Caco-2 (cell line): ENCODE results near the gene TLE3. TPM values are rescaled to one million over a fixed set of nuclear protein-coding genes. Genes with fewer than 3 reads are reported as not detected.

Experiments used
- BruUV-seq: library from RNA; stranded (reverse); fragments of 400-500 nt; replicated peaks from 2 replicates; lab custom pipeline; 2021; lab: Mats Ljungman, UMichigan
- CTCF ChIA-PET: fragments of 300-600 bp; sonication (Branson Sonifier 250); formaldehyde crosslinking; loops from one replicate; lab custom pipeline; 2022; ENCODE audit warnings: antibody characterized with exemption; lab: Charles Lee
- POLR2A ChIA-PET: fragments of 300-600 bp; sonication (Branson Sonifier 250); formaldehyde crosslinking; loops from one replicate; lab custom pipeline; 2022; ENCODE audit warnings: antibody characterized with exemption; lab: Charles Lee
- DNase-seq, 2 experiments: peaks; one replicate each; pipeline versions ENCODE4 v3.0.0 to v3.0.0-alpha.2; 2020 to 2022
- H3K27me3 ChIP-seq: replicated peaks from 2 replicates; pipeline ENCODE4 v1.6.0; 2011; ENCODE audit warnings: low read length; ENCODE audit not compliant: control insufficient read depth, insufficient read depth
- H3K36me3 ChIP-seq: 2 replicates; pipeline ENCODE4 v1.5.1; 2011; ENCODE audit warnings: low read length; ENCODE audit not compliant: control insufficient read depth, insufficient read depth
- H3K4me1 ChIP-seq: fragments of 250-450 bp; sonication (Bioruptor Pico); 2 replicates; pipeline ENCODE4 v1.5.1; 2020; ENCODE audit warnings: mild to moderate bottlenecking
- H3K4me3 ChIP-seq: 2 replicates; pipeline ENCODE4 v1.5.1; 2011; ENCODE audit warnings: low read depth, mild to moderate bottlenecking, control low read depth, low read length
- H3K9me3 ChIP-seq: fragments of 250-450 bp; sonication (Bioruptor Pico); 2 replicates; pipeline ENCODE4 v1.5.1; 2020; ENCODE audit warnings: mild to moderate bottlenecking, moderate library complexity
- H3K27ac Mint-ChIP-seq: one replicate; pipeline ENCODE4 v1.8.0; 2022; ENCODE audit warnings: mixed read lengths; ENCODE audit not compliant: unreplicated experiment
- H3K27me3 Mint-ChIP-seq: one replicate; pipeline ENCODE4 v1.8.0; 2022; ENCODE audit warnings: mixed read lengths; ENCODE audit not compliant: insufficient read depth, unreplicated experiment
- H3K36me3 Mint-ChIP-seq: one replicate; pipeline ENCODE4 v1.8.0; 2022; ENCODE audit warnings: mild to moderate bottlenecking, mixed read lengths; ENCODE audit not compliant: insufficient read depth, unreplicated experiment
- H3K4me1 Mint-ChIP-seq: one replicate; pipeline ENCODE4 v1.8.0; 2022; ENCODE audit warnings: low read depth, mixed read lengths; ENCODE audit not compliant: unreplicated experiment
- H3K4me3 Mint-ChIP-seq: one replicate; pipeline ENCODE4 v1.8.0; 2022; ENCODE audit warnings: mild to moderate bottlenecking, moderate library complexity, mixed read lengths; ENCODE audit not compliant: unreplicated experiment
- H3K9me3 Mint-ChIP-seq: one replicate; pipeline ENCODE4 v1.8.0; 2022; ENCODE audit warnings: mixed read lengths; ENCODE audit not compliant: unreplicated experiment
- intact Hi-C: fragments of 100-400 bp; cut with micrococcal nuclease; formaldehyde crosslinking; loops from one replicate; pipeline ENCODE4 v1.10.0; 2022; ENCODE audit not compliant: unreplicated experiment
- total RNA-seq: library from RNA; stranded (reverse); gene quantifications from 2 replicates; pipeline ENCODE4 v1.2.3, GENCODE V29; 2022
- TF ChIP-seq, protein P1 (sequence below), 2 experiments: fragments of 200-600 bp in 1 of 2; IDR thresholded peaks; 1 replicate in 1 of 2; 2 replicates in 1 of 2; pipeline versions ENCODE4 v1.5.1 to v1.8.0; 2011 to 2022; ENCODE audit warnings: antibody characterized with exemption in 1 of 2, control low read depth in 1 of 2, inconsistent platforms in 1 of 2, low read depth in 1 of 2, low read length in 1 of 2, mild to moderate bottlenecking in 1 of 2, moderate library complexity in 1 of 2; ENCODE audit not compliant: insufficient read depth in 1 of 2, severe bottlenecking in 1 of 2, unreplicated experiment in 1 of 2

Gene TLE3
- total RNA-seq, 1 experiment from 2014 or later, result 105 TPM

DNA sequence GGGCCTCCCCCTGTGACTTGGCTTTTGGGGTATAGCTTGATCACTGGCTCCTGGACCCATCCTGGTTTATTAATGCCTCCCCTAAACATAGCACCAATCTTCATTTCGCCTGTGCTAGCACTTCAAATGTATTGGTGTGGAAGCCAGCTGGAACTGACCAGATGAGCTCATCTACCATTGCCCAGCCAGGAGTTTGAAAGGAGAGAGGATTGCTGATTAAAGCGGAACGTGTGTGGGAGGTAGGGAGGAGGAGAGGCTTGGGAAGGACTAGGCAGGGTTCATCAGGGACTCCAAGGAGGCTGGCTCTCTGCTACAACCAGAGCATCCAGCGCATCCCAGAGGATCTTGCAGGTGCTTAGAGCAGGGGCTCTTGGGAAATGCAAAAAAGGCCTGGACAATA lies 34.4 kb upstream of the TLE3 start:
- H3K4me1 ChIP-seq, result peaks cover 14% of the 10 kb centered on the region
- CTCF ChIA-PET, result no interaction called here

DNA sequence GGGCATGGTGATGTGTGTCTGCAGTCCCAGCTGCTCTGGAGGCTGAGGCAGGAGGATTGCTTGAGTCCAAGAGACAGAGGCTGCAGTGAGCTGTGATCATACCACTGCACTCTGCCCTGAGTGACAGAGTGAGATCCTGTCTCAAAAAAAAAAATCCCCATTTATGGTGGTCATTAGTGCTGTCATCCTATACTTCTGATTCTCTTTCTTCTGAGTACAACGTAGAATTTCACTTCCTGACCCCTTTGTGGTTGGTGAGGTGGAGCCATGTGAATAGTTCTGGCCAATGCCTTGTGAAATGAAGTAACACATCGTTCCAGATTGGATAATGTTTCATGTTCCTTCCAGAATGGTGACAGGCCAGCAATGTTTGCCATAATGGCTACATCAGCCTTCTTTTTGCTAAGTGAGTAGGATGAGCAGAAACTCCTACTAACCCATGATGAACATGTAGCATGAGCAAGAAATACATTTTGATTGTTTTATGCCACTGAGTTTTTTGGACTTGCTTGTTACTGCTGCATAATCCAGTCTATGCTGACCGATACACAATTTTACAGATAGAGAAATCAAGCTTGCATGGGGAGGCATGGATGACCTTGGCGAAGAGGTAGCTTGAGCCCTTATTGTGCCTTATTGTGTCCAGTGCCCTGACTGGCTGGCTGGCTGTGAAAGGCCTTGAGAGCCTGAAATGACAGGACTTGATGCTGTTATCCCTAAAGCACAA lies 30.9 kb upstream of the TLE3 start:
- H3K9me3 ChIP-seq, result no peaks in the 10 kb centered on the region
- TF ChIP-seq, protein P1, sequence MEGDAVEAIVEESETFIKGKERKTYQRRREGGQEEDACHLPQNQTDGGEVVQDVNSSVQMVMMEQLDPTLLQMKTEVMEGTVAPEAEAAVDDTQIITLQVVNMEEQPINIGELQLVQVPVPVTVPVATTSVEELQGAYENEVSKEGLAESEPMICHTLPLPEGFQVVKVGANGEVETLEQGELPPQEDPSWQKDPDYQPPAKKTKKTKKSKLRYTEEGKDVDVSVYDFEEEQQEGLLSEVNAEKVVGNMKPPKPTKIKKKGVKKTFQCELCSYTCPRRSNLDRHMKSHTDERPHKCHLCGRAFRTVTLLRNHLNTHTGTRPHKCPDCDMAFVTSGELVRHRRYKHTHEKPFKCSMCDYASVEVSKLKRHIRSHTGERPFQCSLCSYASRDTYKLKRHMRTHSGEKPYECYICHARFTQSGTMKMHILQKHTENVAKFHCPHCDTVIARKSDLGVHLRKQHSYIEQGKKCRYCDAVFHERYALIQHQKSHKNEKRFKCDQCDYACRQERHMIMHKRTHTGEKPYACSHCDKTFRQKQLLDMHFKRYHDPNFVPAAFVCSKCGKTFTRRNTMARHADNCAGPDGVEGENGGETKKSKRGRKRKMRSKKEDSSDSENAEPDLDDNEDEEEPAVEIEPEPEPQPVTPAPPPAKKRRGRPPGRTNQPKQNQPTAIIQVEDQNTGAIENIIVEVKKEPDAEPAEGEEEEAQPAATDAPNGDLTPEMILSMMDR (IDR thresholded peaks at IDR 0.05; ENCODE audit: insufficient read depth in 1 of 2, low read depth in 1 of 2, low read length in 1 of 2, severe bottlenecking in 1 of 2, unreplicated experiment in 1 of 2), result no peak
- no peaks in the 10 kb centered on the region for H3K36me3 Mint-ChIP-seq
- CTCF ChIA-PET, result no interaction called here
- no peak overlapping the region for H3K27ac Mint-ChIP-seq
- no peaks in the 10 kb centered on the region for H3K9me3 Mint-ChIP-seq
- H3K27me3 ChIP-seq, result no peaks in the 10 kb centered on the region
- no TSS peak for BruUV-seq
- no peaks in the 10 kb centered on the region for H3K27me3 Mint-ChIP-seq
- DNase-seq, result no peak
- intact Hi-C loops, result no loop called here
- no peak overlapping the region for H3K4me3 Mint-ChIP-seq
- POLR2A ChIA-PET, result no interaction called here
- H3K4me1 ChIP-seq, result peaks cover 14% of the 10 kb centered on the region
- no peak overlapping the region for H3K4me3 ChIP-seq
- H3K36me3 ChIP-seq, result no peaks in the 10 kb centered on the region; the same call in 1 of the 2 replicates
- peaks cover 6% of the 10 kb centered on the region for H3K4me1 Mint-ChIP-seq

More for the DNA sequence above, 34.4 kb upstream of the TLE3 start:
- TF ChIP-seq, protein P1 (IDR thresholded peaks at IDR 0.05; ENCODE audit: insufficient read depth in 1 of 2, low read depth in 1 of 2, low read length in 1 of 2, severe bottlenecking in 1 of 2, unreplicated experiment in 1 of 2), result no peak
- Mint-ChIP-seq H3K27me3 (no peaks in the 10 kb centered on the region), H3K4me1 (peaks cover 6% of the 10 kb centered on the region), H3K27ac (no peak overlapping the region), H3K36me3 (no peaks in the 10 kb centered on the region), H3K9me3 (no peaks in the 10 kb centered on the region), H3K4me3 (no peak overlapping the region)
- POLR2A ChIA-PET, result no interaction called here
- DNase-seq, result no peak
- intact Hi-C loops, result no loop called here
- H3K36me3 ChIP-seq, result no peaks in the 10 kb centered on the region; the same call in 1 of the 2 replicates
- no peaks in the 10 kb centered on the region for H3K9me3 ChIP-seq
- no TSS peak for BruUV-seq
- no peak overlapping the region for H3K4me3 ChIP-seq
- no peaks in the 10 kb centered on the region for H3K27me3 ChIP-seq

DNA sequence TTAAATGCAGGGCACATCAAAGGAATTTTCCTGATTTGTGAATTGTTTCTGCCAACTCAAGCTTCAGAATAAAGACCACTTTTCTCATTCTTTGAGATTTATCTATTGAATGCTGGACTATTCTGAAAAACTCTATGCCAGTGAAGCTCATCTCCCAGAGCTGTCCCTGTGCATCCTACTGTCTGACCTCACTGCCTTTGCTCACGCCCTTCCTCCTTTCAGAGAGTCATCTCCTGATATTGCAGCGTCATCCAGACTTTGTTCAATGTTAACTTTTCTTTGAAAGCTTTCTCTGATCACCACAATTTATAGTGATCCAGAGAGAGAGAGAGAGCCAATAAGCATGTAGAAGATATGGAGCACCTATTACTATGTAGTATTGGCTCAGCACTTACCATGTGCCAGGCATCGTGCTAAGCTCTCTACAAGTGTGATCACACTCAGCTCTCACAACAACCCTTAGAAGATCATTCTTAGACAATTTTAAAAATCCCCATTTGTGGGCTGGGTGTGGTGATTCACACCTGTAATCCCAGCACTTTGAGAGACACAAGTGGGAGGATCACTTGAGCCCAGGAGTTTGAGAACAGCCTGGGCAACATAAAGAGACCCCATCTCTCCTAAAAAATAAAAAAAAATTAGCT lies 30.2 kb upstream of the TLE3 start:
- no peak overlapping the region for H3K27ac Mint-ChIP-seq
- H3K36me3 ChIP-seq, result no peaks in the 10 kb centered on the region; the same call in 1 of the 2 replicates
- no peaks in the 10 kb centered on the region for H3K9me3 ChIP-seq
- H3K4me3 ChIP-seq, result no peak overlapping the region
- no peak overlapping the region for H3K4me3 Mint-ChIP-seq
- no peaks in the 10 kb centered on the region for H3K36me3 Mint-ChIP-seq
- POLR2A ChIA-PET, result no interaction called here
- H3K9me3 Mint-ChIP-seq, result no peaks in the 10 kb centered on the region
- H3K27me3 Mint-ChIP-seq, result no peaks in the 10 kb centered on the region
- TF ChIP-seq, protein P1 (IDR thresholded peaks at IDR 0.05; ENCODE audit: insufficient read depth in 1 of 2, low read depth in 1 of 2, low read length in 1 of 2, severe bottlenecking in 1 of 2, unreplicated experiment in 1 of 2), result no peak
- peaks cover 16% of the 10 kb centered on the region for H3K4me1 ChIP-seq
- intact Hi-C loops, result no loop called here
- DNase-seq, result no peak
- no TSS peak for BruUV-seq
- CTCF ChIA-PET, result no interaction called here
- H3K4me1 Mint-ChIP-seq, result peaks cover 6% of the 10 kb centered on the region
- no peaks in the 10 kb centered on the region for H3K27me3 ChIP-seq
